ENCODE results near the gene ALPP. TPM values are rescaled to one million over a fixed set of nuclear protein-coding genes. Genes with fewer than 3 reads are reported as not detected.

Gene ALPP
- total and polyA plus RNA-seq, 2 experiments from 2014 or later = not detected

DNA sequence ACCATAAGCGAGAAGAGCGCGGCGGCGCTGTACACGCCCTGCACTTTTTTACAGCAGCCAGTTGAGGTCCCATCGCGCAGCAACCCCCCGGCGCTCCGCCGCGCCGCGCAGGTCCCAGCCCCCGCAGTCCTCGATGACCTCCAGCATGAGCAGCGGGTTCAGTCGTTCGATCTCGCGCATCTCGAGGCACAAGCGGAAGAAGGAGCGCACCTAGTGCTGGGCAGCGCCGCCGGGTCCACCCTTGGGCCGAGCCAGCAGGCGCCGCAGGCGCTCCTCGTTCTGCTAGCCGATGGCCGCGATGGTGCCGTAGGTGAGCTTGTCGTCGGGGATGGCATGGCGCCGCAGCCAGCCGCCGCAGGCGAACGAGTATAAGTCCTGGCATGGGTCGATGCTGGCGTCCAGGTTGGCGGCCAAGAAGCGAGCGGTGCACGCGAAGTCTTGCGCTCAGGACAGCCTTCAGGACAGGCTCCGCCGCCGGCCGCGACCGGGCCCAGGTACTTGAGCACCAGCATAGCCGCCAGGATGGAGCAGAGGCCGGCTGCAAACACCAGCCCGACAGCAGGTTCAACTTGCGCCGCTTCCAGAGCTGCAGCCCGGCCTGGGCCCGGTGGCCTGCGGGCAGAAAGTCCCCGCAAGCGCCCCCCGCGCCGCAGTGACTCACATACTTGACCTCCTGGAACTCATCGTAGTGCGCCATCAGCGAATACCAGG lies 8.3 kb downstream of the ALPP start:
- TF ChIP-seq CTCF (IDR thresholded peaks at IDR 0.05; ENCODE audit: low read depth, low read length) = no peak
- H3K4me3 ChIP-seq = peak overlapping the region; percentile 2

DNA sequence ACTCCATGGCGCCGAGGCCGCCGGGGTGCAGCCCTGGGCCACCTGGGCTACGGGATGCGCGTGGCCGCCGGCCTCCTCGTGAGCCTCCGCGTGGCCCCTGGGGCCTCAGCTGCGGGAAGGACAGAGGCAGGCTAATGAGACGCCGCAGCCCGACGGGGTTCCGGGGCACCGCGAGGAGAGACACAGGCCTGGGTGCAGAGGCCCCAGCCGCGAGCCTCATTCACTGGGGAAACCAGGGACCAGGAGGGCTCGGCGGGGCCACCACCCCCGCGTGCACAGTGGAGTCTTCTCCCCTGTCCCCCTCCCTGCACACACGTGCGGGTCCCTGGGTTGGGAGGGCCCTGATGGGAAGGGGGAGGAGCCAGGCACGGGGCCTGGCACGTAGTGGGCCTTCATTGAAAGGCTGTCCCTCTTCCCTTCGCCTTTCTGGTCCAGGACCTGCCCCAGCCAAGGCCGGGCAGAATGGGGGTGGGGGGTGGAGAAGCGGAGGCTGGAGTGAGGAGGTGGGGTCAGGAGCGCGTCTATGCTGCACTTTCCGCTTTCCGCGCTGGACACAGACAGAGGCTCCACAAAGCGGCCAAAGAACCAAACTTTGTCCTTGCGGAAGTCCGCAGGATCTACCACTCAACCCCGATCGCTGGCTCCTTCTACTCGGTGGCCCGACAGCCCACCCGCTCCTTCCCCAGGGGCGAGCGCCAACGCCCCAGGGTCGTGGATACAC lies 9.1 kb downstream of the ALPP start:
- no peaks in the 10 kb centered on the region for H3K9me3 ChIP-seq (ENCODE audit: low read depth)
- H3K27me3 ChIP-seq = peaks cover 95% of the 10 kb centered on the region
- TF ChIP-seq CTCF (IDR thresholded peaks at IDR 0.05; ENCODE audit: low read depth, low read length) = no peak
- H3K4me3 ChIP-seq = no peak overlapping the region
- no peaks in the 10 kb centered on the region for H3K36me3 ChIP-seq
- H3K27ac ChIP-seq = no peak overlapping the region
- DNase-seq (ENCODE audit: low read depth in 1 of 2, low spot score in 1 of 2) = no peak
- H3K4me1 ChIP-seq (ENCODE audit: low read depth) = peaks cover 7% of the 10 kb centered on the region

More for the DNA sequence above, 8.3 kb downstream of the ALPP start:
- peak; percentile 38 to 53 for DNase-seq (ENCODE audit: low read depth in 1 of 2, low spot score in 1 of 2)
- Histone ChIP-seq H3K4me1 (ENCODE audit: low read depth) (peaks cover 7% of the 10 kb centered on the region), H3K9me3 (ENCODE audit: low read depth) (no peaks in the 10 kb centered on the region), H3K27me3 (peaks cover 99% of the 10 kb centered on the region), H3K36me3 (no peaks in the 10 kb centered on the region), H3K27ac (no peak overlapping the region)

- H3K9me3 ChIP-seq (ENCODE audit: low read depth) = no peaks in the 10 kb centered on the region
- TF ChIP-seq CTCF (IDR thresholded peaks at IDR 0.05; ENCODE audit: low read depth, low read length) = no peak
- no peaks in the 10 kb centered on the region for H3K36me3 ChIP-seq
- peaks cover 87% of the 10 kb centered on the region for H3K27me3 ChIP-seq
- peak in 1 of 2 donors; percentile 17 for DNase-seq (ENCODE audit: low read depth in 1 of 2, low spot score in 1 of 2)
- no peak overlapping the region for H3K27ac ChIP-seq
- peaks cover 7% of the 10 kb centered on the region for H3K4me1 ChIP-seq (ENCODE audit: low read depth)
- no peak overlapping the region for H3K4me3 ChIP-seq
These were observed 9.9 kb downstream of the ALPP start for GRCh38 chr2:232388324-232388891.

DNA sequence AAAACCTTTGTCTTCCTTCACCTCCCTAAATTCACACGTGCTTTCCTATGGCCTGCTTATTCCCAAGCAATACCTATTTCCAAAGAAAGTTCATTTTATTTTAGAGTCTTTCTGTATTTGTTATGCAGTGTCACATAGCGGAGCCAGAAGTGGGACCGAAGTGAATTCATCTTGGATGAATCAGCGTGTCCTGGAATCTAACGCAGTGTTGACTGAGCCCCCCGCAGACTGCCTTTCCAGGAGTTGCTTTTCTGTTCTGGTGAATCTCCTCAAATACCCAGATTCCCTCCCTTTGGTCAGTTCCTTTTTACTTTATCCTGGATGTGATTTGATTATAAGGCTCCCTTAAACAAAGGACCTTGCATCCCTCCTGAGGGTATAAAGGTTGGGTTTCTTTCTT lies 10.8 kb downstream of the ALPP start:
- Histone ChIP-seq H3K9me3 (ENCODE audit: low read depth) (no peaks in the 10 kb centered on the region), H3K27ac (no peak overlapping the region), H3K4me3 (no peak overlapping the region), H3K36me3 (no peaks in the 10 kb centered on the region), H3K27me3 (peaks cover 78% of the 10 kb centered on the region), H3K4me1 (ENCODE audit: low read depth) (peaks cover 7% of the 10 kb centered on the region)
- DNase-seq (ENCODE audit: low read depth in 1 of 2, low spot score in 1 of 2) = peak in 1 of 2 donors; percentile 51
- no peak for TF ChIP-seq CTCF (IDR thresholded peaks at IDR 0.05; ENCODE audit: low read depth, low read length)

DNA sequence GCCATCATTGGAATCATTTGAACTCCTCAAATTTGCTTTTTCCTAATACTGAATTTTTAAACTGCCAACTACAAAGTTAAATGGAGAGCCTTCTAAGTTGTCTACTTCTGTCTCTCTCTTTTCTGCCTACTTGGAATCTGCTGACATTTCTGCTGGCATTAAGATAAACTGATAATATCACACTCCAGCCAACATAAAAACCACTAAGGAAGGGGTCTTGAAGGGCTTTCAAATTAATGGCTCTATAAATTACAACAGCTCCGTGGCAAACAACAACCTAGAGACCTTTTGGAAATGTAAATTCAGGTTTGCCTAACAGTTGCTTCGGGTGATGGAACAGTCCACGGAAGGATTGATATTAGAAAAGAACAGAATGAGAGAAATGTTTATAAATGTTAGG lies 12.1 kb downstream of the ALPP start:
- peaks cover 66% of the 10 kb centered on the region for H3K27me3 ChIP-seq
- no peak for DNase-seq (ENCODE audit: low read depth in 1 of 2, low spot score in 1 of 2)
- no peak overlapping the region for H3K4me3 ChIP-seq
- H3K9me3 ChIP-seq (ENCODE audit: low read depth) = no peaks in the 10 kb centered on the region
- H3K27ac ChIP-seq = no peak overlapping the region
- no peaks in the 10 kb centered on the region for H3K36me3 ChIP-seq
- peaks cover 3% of the 10 kb centered on the region for H3K4me1 ChIP-seq (ENCODE audit: low read depth)
- TF ChIP-seq CTCF (IDR thresholded peaks at IDR 0.05; ENCODE audit: low read depth, low read length) = no peak

All from cardiac muscle cell (in vitro differentiated cells and primary cell).